PC-9 (cell line): ENCODE measurements around the gene PTDSS2. TPM values are rescaled to one million over a fixed set of nuclear protein-coding genes. Genes with fewer than 3 reads are reported as not detected.

Source experiments
- BruUV-seq: library from RNA; stranded (reverse); fragments of 400-500 nt; replicated peaks from 2 replicates; lab custom pipeline; 2021; lab: Mats Ljungman, UMichigan
- CTCF ChIA-PET: fragments of 300-600 bp; sonication (Branson Sonifier 250); formaldehyde crosslinking; loops from one replicate; lab custom pipeline; 2022; ENCODE audit warnings: antibody characterized with exemption; lab: Charles Lee
- POLR2A ChIA-PET: fragments of 300-600 bp; sonication (Branson Sonifier 250); formaldehyde crosslinking; loops from one replicate; lab custom pipeline; 2022; ENCODE audit warnings: antibody characterized with exemption; ENCODE audit not compliant: unreplicated experiment; lab: Charles Lee
- DNase-seq, 2 experiments: peaks; one replicate each; pipeline versions ENCODE4 v3.0.0 to v3.0.0-alpha.2; 2015 to 2022; ENCODE audit warnings: mixed read lengths in 1 of 2
- H2AFZ ChIP-seq: fragments of 200-600 bp; sonication (generic); 2 replicates; pipeline ENCODE4 v1.8.1; 2017; ENCODE audit warnings: antibody characterized with exemption
- H3F3A ChIP-seq: fragments of 200-600 bp; sonication (generic); 2 replicates; pipeline ENCODE4 v1.8.1; 2017; ENCODE audit warnings: antibody characterized with exemption, mild to moderate bottlenecking, low read depth; ENCODE audit not compliant: insufficient read depth
- H3K27ac ChIP-seq: fragments of 200-600 bp; sonication (generic); 2 replicates; pipeline ENCODE4 v1.6.1; 2016; ENCODE audit warnings: mixed run types
- H3K27me3 ChIP-seq: fragments of 200-600 bp; sonication (generic); 2 replicates; pipeline ENCODE4 v1.6.1; 2016; ENCODE audit warnings: low read depth, mixed run types; ENCODE audit not compliant: insufficient read depth
- H3K36me3 ChIP-seq: fragments of 200-600 bp; sonication (generic); 2 replicates; pipeline ENCODE4 v1.6.1; 2016; ENCODE audit warnings: low read depth, mixed run types
- H3K4me1 ChIP-seq: fragments of 200-600 bp; sonication (generic); replicated peaks from 2 replicates; pipeline ENCODE4 v1.6.1; 2016; ENCODE audit warnings: mixed run types; ENCODE audit not compliant: insufficient read depth
- H3K4me2 ChIP-seq: fragments of 200-600 bp; sonication (generic); 2 replicates; pipeline ENCODE4 v1.6.1; 2017; ENCODE audit warnings: mixed run types
- H3K4me3 ChIP-seq: fragments of 200-600 bp; sonication (generic); 2 replicates; pipeline ENCODE4 v1.6.1; 2016; ENCODE audit warnings: mixed run types
- H3K79me2 ChIP-seq: fragments of 200-600 bp; sonication (generic); 2 replicates; pipeline ENCODE4 v1.6.1; 2017; ENCODE audit warnings: low read depth, mixed run types
- H3K9me2 ChIP-seq: fragments of 200-600 bp; sonication (generic); 2 replicates; pipeline ENCODE4 v1.8.1; 2017; ENCODE audit warnings: mild to moderate bottlenecking; ENCODE audit not compliant: insufficient read depth
- H3K9me3 ChIP-seq: fragments of 200-600 bp; sonication (generic); 2 replicates; pipeline ENCODE4 v1.8.1; 2016; ENCODE audit warnings: low read depth; ENCODE audit not compliant: insufficient read depth
- H4K20me1 ChIP-seq: fragments of 200-600 bp; sonication (generic); 2 replicates; pipeline ENCODE4 v1.8.1; 2017; ENCODE audit not compliant: insufficient read depth
- EZH2 ChIP-seq: fragments of 200-600 bp; sonication (generic); IDR thresholded peaks from 2 replicates; pipeline ENCODE4 v1.8.0; 2017; ENCODE audit warnings: antibody characterized with exemption, low read depth
- intact Hi-C: fragments of 100-400 bp; cut with micrococcal nuclease; formaldehyde crosslinking; loops from one replicate; pipeline ENCODE4 v1.10.0; 2022; ENCODE audit not compliant: unreplicated experiment
- total RNA-seq: library from RNA; stranded (reverse); gene quantifications from 2 replicates; pipeline ENCODE4 v1.2.3, GENCODE V29; 2021
- TF ChIP-seq, protein P1 (sequence below): fragments of 200-600 bp; sonication (generic); conservative IDR thresholded peaks from 2 replicates; pipeline ENCODE4 v1.6.1; 2017; ENCODE audit warnings: mixed run types, antibody characterized with exemption, mild to moderate bottlenecking, moderate library complexity

PTDSS2 gene
- total RNA-seq, 1 experiment from 2014 or later = 32.5 TPM

DNA sequence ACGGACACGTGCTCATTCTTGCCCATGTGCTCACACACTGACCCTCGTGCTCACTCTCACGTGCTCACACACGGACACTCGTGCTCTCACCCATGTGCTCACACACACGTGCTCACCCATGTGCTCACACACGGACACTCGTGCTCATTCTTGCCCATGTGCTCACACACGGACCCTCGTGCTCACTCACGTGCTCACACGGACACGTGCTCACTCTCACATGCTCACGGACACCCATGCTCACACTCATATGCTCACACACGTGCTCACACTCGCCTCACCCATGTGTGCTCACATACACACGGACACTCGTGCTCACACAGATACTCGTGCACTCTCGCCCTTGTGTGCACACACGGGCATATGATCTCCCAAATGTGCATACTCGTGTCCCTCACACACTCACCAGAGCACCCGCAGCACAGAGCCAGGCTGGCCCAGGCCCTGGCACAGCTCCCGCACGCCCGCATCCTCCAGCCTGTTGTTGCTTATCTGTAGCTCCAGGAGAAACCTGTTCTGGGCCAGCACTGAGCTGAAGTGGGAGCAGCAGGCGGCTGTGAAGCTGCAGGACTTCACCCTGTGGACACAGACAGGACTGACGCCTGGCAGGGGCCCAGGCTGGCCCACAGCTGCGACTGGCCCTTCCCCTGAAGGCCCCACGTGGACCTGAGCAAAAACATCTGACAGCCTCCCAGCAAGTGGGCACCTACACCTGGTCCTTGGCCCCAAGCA lies 47.7 kb downstream of the PTDSS2 start:
- no peak overlapping the region for H2AFZ ChIP-seq
- TF ChIP-seq EZH2 = no peak
- TF ChIP-seq, protein P1, sequence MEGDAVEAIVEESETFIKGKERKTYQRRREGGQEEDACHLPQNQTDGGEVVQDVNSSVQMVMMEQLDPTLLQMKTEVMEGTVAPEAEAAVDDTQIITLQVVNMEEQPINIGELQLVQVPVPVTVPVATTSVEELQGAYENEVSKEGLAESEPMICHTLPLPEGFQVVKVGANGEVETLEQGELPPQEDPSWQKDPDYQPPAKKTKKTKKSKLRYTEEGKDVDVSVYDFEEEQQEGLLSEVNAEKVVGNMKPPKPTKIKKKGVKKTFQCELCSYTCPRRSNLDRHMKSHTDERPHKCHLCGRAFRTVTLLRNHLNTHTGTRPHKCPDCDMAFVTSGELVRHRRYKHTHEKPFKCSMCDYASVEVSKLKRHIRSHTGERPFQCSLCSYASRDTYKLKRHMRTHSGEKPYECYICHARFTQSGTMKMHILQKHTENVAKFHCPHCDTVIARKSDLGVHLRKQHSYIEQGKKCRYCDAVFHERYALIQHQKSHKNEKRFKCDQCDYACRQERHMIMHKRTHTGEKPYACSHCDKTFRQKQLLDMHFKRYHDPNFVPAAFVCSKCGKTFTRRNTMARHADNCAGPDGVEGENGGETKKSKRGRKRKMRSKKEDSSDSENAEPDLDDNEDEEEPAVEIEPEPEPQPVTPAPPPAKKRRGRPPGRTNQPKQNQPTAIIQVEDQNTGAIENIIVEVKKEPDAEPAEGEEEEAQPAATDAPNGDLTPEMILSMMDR = no peak
- 0 out of 2 replicates have a peak, but pooled peaks cover 4% of the 10 kb centered on the region for H3K79me2 ChIP-seq
- H3K4me2 ChIP-seq = no peak overlapping the region
- H3K9me2 ChIP-seq = no peaks in the 10 kb centered on the region
- BruUV-seq = no TSS peak
- H3K9me3 ChIP-seq = no peaks in the 10 kb centered on the region
- ChIA-PET POLR2A (no interaction called here), CTCF (no interaction called here)
- no peaks in the 10 kb centered on the region for H4K20me1 ChIP-seq
- no peaks in the 10 kb centered on the region for H3K27me3 ChIP-seq
- no peak overlapping the region for H3K27ac ChIP-seq
- DNase-seq = no peak
- no peak overlapping the region for H3K4me3 ChIP-seq
- intact Hi-C loops = no loop called here
- H3K4me1 ChIP-seq = no peaks in the 10 kb centered on the region
- H3K36me3 ChIP-seq = no peaks in the 10 kb centered on the region
- no peaks in the 10 kb centered on the region; the same call in 1 of the 2 replicates for H3F3A ChIP-seq

DNA sequence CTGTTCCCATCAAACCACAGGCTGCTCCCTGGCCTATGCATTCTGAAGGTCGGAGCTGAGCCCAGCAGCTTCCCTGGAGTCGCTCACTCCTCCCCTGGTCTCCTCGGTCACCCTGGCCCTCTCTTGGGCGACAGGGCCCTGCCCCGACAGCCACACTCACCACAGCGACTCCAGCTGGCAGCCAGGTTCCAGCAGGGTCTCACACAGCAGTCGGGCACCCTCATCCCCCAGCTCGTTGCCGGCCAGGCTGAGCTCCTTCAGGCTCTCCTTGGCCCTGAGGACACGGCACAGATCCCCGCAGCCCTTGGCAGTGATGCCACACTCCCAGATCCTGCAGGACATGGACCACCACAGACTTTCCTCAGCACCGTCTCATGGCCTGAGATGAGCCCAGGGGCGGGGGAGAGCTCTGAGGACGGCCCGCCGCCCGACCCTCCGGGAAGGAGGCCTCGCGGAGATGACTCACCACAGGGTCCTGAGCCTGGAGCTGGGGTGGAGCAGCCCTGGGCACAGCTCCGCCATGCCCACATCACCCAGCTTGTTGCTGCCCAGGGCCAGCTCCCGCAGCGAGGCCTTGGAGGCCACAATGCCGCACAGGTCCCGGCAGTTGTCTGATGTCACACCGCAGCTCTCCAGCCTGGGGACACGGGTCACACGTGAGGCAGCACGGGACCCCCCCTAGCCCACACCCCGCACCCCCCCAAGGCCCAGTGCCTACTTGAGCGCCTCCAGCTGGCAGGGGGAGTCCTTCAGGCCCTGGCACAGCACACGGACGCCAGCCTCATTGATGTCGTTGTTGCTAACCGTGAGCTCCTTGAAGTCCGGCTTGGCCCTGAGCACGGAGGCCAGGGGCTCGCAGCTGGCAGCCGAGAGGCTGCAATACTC lies 48.5 kb downstream of the PTDSS2 start:
- Histone ChIP-seq H3K36me3 (no peaks in the 10 kb centered on the region), H4K20me1 (no peaks in the 10 kb centered on the region), H3K79me2 (0 out of 2 replicates have a peak, but pooled peaks cover 6% of the 10 kb centered on the region), H3F3A (no peaks in the 10 kb centered on the region; the same call in 1 of the 2 replicates), H3K4me2 (no peak overlapping the region), H3K27ac (no peak overlapping the region), H3K9me3 (no peaks in the 10 kb centered on the region), H3K4me3 (no peak overlapping the region), H3K4me1 (no peaks in the 10 kb centered on the region), H2AFZ (no peak overlapping the region), H3K9me2 (no peaks in the 10 kb centered on the region), H3K27me3 (no peaks in the 10 kb centered on the region)
- ChIA-PET CTCF (no interaction called here), POLR2A (no interaction called here)
- TF ChIP-seq EZH2 = no peak
- TF ChIP-seq, protein P1 = no peak
- intact Hi-C loops = no loop called here
- BruUV-seq = no TSS peak
- no peak for DNase-seq

DNA sequence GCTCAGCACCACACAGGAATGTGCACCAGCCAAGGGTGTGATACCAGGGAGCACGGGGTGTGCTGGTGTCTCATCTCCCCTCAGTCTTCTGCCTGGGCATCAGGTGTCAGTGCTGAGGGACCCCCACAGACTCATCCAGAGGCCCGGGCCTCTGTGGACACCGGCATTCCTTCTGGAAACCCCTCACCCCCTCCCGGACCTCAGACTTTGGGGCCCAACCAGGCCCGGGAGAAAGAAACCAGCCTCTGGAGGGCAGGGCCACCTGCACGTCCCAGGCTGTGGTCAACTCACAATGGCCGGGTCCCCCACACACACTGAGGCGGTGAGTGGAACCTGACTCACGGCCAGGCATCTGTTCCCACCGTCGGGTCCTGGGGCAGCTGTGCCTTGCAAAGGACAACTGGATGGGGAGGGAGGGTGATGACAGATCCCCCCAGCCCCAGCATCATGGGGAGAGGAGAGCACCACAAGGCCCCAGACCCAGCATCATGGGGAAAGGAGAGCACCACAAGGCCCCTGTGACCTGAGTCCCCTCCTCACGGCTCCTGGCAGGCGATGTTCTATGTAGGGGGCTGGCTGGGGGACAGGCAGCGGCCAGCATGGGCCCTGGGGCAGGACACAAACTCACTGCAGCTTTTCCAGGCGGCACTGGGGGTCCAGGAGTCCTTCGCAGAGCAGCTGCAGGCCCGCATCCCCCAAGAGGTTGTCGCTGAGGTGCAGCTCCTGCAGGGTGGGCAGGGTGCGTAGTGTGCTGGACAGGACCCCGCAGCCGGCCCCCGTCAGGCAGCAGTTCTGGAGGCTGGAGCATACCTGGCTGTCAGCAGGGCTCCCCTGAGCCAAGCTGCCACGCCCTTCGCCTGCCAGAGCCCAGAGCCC lies 49.4 kb downstream of the PTDSS2 start:
- Histone ChIP-seq H3K9me3 (no peaks in the 10 kb centered on the region), H4K20me1 (no peaks in the 10 kb centered on the region), H3K27me3 (no peaks in the 10 kb centered on the region), H3K9me2 (no peaks in the 10 kb centered on the region), H3K4me2 (no peak overlapping the region), H3K79me2 (peaks cover 11% of the 10 kb centered on the region), H2AFZ (no peak overlapping the region), H3K4me3 (no peak overlapping the region), H3K4me1 (no peaks in the 10 kb centered on the region), H3F3A (no peaks in the 10 kb centered on the region; the same call in 1 of the 2 replicates), H3K27ac (no peak overlapping the region), H3K36me3 (no peaks in the 10 kb centered on the region)
- TF ChIP-seq, protein P1 = no peak
- TF ChIP-seq EZH2 = no peak
- CTCF ChIA-PET = no interaction called here
- POLR2A ChIA-PET = no interaction called here
- DNase-seq = no peak
- BruUV-seq = no TSS peak
- intact Hi-C loops = no loop called here
